Measurements from ENCODE around the gene IL22RA1. TPM values are rescaled to one million over a fixed set of nuclear protein-coding genes. Genes with fewer than 3 reads are reported as not detected.

IL22RA1 gene
- polyA plus RNA-seq, 2 donors: 10.3 to 11.7 TPM

DNA sequence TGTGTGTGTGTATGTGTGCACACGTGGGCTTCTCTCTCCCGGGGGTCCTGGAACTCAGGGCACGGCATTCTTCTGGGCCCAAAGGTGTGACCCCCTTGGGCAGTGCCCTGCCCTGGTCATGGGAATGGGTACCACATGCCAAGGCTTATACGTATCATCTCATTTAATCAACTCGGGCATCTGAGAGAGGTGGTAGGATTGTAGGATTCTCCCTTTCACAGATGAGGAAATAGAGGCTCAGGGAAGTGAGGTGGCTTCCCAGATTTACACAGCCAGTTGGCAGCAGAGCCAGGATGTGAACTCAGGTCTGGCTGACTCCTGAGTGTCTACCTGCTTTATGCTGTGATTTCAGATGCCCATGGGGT lies 46.2 kb downstream of the IL22RA1 start:
- Histone ChIP-seq H3K9me3 (ENCODE audit: control insufficient read depth in 2 of 2, insufficient read depth in 1 of 2, low read depth in 1 of 2, low read length in 1 of 2) (no peaks in the 10 kb centered on the region), H3K27me3 (ENCODE audit: control insufficient read depth in 1 of 2, insufficient read depth in 2 of 2, low read length in 2 of 2) (no peaks in the 10 kb centered on the region), H3K36me3 (ENCODE audit: control insufficient read depth in 2 of 2, insufficient read depth in 2 of 2, low read length in 1 of 2) (no peaks in the 10 kb centered on the region), H3K27ac (ENCODE audit: low read depth in 2 of 2, low read length in 1 of 2) (no peak overlapping the region), H3K4me3 (ENCODE audit: low read depth in 1 of 2, low read length in 2 of 2) (no peak overlapping the region), H3K4me1 (ENCODE audit: control insufficient read depth in 2 of 2, insufficient read depth in 2 of 2, low read length in 1 of 2) (no peaks in the 10 kb centered on the region)
- 90 to 91% methylated on average over 5 of the region's 5 CpGs for WGBS, 2 donors

DNA sequence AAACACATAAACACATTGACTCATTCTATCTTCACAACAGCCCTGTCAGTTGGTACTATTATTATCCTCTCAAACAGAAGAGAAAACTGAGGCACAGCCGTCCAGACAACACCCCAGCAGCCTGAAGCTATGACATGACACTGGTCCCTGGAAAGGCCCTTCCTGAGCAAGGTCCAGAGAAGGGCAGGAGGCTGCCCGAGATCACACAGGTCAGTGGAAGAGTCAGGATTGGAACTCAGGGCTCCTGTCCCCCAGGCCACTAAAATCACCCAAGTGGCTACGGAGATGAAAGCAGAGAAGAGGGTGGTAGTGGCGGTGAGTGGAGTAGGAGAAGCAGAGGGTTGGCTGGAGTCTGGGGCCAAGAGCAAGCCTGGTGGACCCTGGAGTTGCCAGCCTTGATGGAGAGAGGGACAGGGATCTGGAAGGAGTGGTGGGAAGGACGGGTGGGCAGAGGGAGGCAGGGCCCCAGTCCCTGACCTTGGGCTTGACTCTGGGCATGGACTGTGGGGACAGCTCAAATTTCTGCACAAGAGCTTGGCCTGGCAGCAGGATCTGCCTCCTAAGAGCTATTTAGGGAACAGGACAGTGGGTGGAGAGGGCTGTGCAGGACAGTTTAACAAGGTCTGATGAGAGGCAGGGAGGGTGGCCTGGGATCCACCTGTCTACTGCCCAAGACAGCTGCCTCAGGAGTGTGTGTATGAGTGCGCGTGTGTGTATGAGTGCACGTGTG lies 46.8 kb downstream of the IL22RA1 start:
- WGBS, 2 donors: 86% methylated on average over 8 of the region's 8 CpGs
- no peaks in the 10 kb centered on the region for H3K4me1 ChIP-seq (ENCODE audit: control insufficient read depth in 2 of 2, insufficient read depth in 2 of 2, low read length in 1 of 2)
- H3K9me3 ChIP-seq (ENCODE audit: control insufficient read depth in 2 of 2, insufficient read depth in 1 of 2, low read depth in 1 of 2, low read length in 1 of 2): no peaks in the 10 kb centered on the region
- no peak overlapping the region for H3K4me3 ChIP-seq (ENCODE audit: low read depth in 1 of 2, low read length in 2 of 2)
- no peak overlapping the region for H3K27ac ChIP-seq (ENCODE audit: low read depth in 2 of 2, low read length in 1 of 2)
- no peaks in the 10 kb centered on the region for H3K36me3 ChIP-seq (ENCODE audit: control insufficient read depth in 2 of 2, insufficient read depth in 2 of 2, low read length in 1 of 2)
- H3K27me3 ChIP-seq (ENCODE audit: control insufficient read depth in 1 of 2, insufficient read depth in 2 of 2, low read length in 2 of 2): no peaks in the 10 kb centered on the region

DNA sequence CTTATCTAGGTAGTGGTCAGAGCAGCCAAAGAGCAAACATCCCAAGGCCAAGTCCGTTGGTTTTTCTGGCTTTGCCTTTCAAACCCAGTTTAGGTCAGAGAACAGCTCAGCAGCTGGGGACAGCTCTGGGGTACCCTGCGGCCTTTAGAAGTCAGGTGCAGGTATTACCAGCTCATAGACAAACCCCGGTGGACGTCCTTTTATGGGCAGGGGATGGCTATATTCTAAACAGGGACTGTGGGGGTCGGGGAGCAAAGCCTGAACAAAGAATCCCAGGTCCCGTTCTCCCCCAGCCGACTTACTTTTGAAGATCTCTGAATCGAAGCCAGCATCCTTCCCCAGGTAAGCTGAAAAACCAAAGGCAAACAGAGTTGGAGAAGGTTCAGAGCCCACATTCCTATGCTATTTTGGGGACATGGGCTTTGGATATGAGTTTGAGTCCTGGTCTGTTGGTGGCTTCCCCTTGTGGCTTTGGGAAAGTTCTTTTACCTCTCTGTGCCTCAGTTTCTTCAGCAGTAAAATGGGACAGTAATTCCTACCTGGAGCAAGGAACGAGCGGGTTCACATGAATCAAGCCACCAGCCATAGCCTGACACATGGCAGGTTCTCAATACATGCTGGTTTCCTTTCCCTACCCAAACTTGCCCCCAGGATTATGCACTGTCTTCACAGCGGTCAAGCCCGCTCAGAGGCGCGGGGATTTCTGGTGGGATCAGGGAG lies 47.6 kb downstream of the IL22RA1 start:
- Histone ChIP-seq H3K36me3 (ENCODE audit: control insufficient read depth in 2 of 2, insufficient read depth in 2 of 2, low read length in 1 of 2) (no peaks in the 10 kb centered on the region), H3K27ac (ENCODE audit: low read depth in 2 of 2, low read length in 1 of 2) (no peak overlapping the region), H3K4me3 (ENCODE audit: low read depth in 1 of 2, low read length in 2 of 2) (no peak overlapping the region), H3K4me1 (ENCODE audit: control insufficient read depth in 2 of 2, insufficient read depth in 2 of 2, low read length in 1 of 2) (peaks cover 0 to 1% of the 10 kb centered on the region in 2 donors), H3K9me3 (ENCODE audit: control insufficient read depth in 2 of 2, insufficient read depth in 1 of 2, low read depth in 1 of 2, low read length in 1 of 2) (no peaks in the 10 kb centered on the region), H3K27me3 (ENCODE audit: control insufficient read depth in 1 of 2, insufficient read depth in 2 of 2, low read length in 2 of 2) (no peaks in the 10 kb centered on the region)
- WGBS, 2 donors: 76 to 80% methylated on average over 14 of the region's 14 CpGs

GRCh38 chr1:24094554-24094953 lies 48.4 kb downstream of the IL22RA1 start:
- Histone ChIP-seq H3K36me3 (ENCODE audit: control insufficient read depth in 2 of 2, insufficient read depth in 2 of 2, low read length in 1 of 2) (no peaks in the 10 kb centered on the region), H3K27me3 (ENCODE audit: control insufficient read depth in 1 of 2, insufficient read depth in 2 of 2, low read length in 2 of 2) (no peaks in the 10 kb centered on the region), H3K9me3 (ENCODE audit: control insufficient read depth in 2 of 2, insufficient read depth in 1 of 2, low read depth in 1 of 2, low read length in 1 of 2) (no peaks in the 10 kb centered on the region), H3K27ac (ENCODE audit: low read depth in 2 of 2, low read length in 1 of 2) (no peak overlapping the region), H3K4me3 (ENCODE audit: low read depth in 1 of 2, low read length in 2 of 2) (no peak overlapping the region), H3K4me1 (ENCODE audit: control insufficient read depth in 2 of 2, insufficient read depth in 2 of 2, low read length in 1 of 2) (peaks cover 0 to 3% of the 10 kb centered on the region in 2 donors)
- 82 to 89% methylated on average over 5 of the region's 5 CpGs for WGBS, 2 donors

GRCh38 chr1:24093732-24094131 lies 49.2 kb downstream of the IL22RA1 start:
- Histone ChIP-seq H3K4me3 (ENCODE audit: low read depth in 1 of 2, low read length in 2 of 2) (no peak overlapping the region), H3K27me3 (ENCODE audit: control insufficient read depth in 1 of 2, insufficient read depth in 2 of 2, low read length in 2 of 2) (no peaks in the 10 kb centered on the region), H3K36me3 (ENCODE audit: control insufficient read depth in 2 of 2, insufficient read depth in 2 of 2, low read length in 1 of 2) (no peaks in the 10 kb centered on the region), H3K9me3 (ENCODE audit: control insufficient read depth in 2 of 2, insufficient read depth in 1 of 2, low read depth in 1 of 2, low read length in 1 of 2) (no peaks in the 10 kb centered on the region), H3K4me1 (ENCODE audit: control insufficient read depth in 2 of 2, insufficient read depth in 2 of 2, low read length in 1 of 2) (peaks cover 0 to 3% of the 10 kb centered on the region in 2 donors), H3K27ac (ENCODE audit: low read depth in 2 of 2, low read length in 1 of 2) (no peak overlapping the region)
- 76 to 83% methylated on average over 9 of the region's 9 CpGs for WGBS, 2 donors

DNA sequence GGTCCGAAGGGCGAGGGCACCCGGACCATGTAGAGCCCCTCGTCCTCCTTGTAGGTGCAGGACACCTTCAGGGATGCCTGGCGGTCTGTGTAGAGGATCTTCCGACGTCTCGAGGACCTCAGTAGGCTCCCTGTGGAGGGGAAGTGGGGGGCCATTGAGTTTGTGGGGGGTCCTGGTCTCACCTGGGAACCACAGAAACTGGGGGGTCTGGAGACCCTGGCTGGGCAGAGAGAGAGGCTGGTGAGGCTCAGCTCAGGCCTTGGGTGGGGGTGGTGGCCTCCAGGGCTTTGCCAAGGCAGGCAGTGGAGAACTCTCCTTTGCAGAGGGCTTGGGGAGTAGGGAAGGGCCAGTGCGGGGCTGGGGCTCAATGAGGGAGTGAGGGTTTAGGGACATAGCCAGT lies 50.0 kb downstream of the IL22RA1 start:
- no peak overlapping the region for H3K27ac ChIP-seq (ENCODE audit: low read depth in 2 of 2, low read length in 1 of 2)
- H3K27me3 ChIP-seq (ENCODE audit: control insufficient read depth in 1 of 2, insufficient read depth in 2 of 2, low read length in 2 of 2): no peaks in the 10 kb centered on the region
- no peaks in the 10 kb centered on the region for H3K36me3 ChIP-seq (ENCODE audit: control insufficient read depth in 2 of 2, insufficient read depth in 2 of 2, low read length in 1 of 2)
- no peak overlapping the region for H3K4me3 ChIP-seq (ENCODE audit: low read depth in 1 of 2, low read length in 2 of 2)
- WGBS, 2 donors: 92 to 95% methylated on average over 9 of the region's 9 CpGs
- no peaks in the 10 kb centered on the region for H3K9me3 ChIP-seq (ENCODE audit: control insufficient read depth in 2 of 2, insufficient read depth in 1 of 2, low read depth in 1 of 2, low read length in 1 of 2)
- H3K4me1 ChIP-seq (ENCODE audit: control insufficient read depth in 2 of 2, insufficient read depth in 2 of 2, low read length in 1 of 2): peaks cover 0 to 3% of the 10 kb centered on the region in 2 donors

DNA sequence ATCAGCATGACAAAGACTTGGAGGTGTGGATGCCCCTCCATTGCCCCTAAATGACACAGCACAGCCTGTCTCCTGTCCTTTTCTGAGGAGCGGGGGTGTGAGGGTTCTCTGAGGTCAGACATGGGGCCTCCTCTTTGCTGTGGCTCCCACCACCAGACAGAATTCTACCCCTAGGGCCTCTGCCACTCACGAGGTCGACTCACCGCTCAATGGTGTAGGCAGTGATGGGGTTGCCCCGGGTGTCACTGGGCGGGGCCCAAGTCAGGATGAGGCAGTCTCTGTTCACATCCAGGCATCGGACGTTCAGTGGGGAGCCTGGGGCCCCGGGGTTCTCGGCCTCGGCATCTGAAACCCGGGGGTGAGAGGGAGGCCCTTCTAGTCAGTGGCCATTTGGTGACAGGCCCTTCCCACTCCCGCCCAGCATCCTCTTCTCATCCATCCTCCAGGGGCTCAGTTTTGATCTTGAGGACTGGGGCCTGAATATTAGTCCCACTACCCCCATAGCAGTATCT lies 50.9 kb downstream of the IL22RA1 start:
- H3K9me3 ChIP-seq (ENCODE audit: control insufficient read depth in 2 of 2, insufficient read depth in 1 of 2, low read depth in 1 of 2, low read length in 1 of 2): no peaks in the 10 kb centered on the region
- H3K36me3 ChIP-seq (ENCODE audit: control insufficient read depth in 2 of 2, insufficient read depth in 2 of 2, low read length in 1 of 2): no peaks in the 10 kb centered on the region
- 75 to 81% methylated on average over 13 of the region's 13 CpGs for WGBS, 2 donors

DNA sequence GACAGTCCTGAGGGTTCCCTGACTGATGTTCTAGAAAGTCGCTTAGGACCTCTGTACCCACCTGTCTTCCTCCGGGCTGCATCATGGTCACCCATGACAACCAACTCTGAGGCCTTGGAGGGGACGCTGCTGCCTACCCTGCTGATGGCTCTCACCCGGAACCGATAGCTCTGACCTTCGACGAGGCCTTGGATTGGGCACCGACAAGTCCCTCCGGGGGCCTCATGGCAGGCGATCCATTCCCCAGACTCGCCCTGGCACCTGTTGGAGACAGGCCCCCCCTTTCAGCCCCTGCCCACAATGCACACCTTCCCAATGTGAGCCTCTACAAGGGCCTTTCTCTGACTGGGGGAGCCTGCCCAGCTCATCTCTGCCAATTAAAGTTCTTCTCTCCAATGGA lies 52.2 kb downstream of the IL22RA1 start:
- no peaks in the 10 kb centered on the region for H3K9me3 ChIP-seq (ENCODE audit: control insufficient read depth in 2 of 2, insufficient read depth in 1 of 2, low read depth in 1 of 2, low read length in 1 of 2)
- no peak overlapping the region for H3K4me3 ChIP-seq (ENCODE audit: low read depth in 1 of 2, low read length in 2 of 2)
- H3K4me1 ChIP-seq (ENCODE audit: control insufficient read depth in 2 of 2, insufficient read depth in 2 of 2, low read length in 1 of 2): peaks cover 0 to 3% of the 10 kb centered on the region in 2 donors
- WGBS, 2 donors: 94 to 95% methylated on average over 11 of the region's 11 CpGs
- H3K36me3 ChIP-seq (ENCODE audit: control insufficient read depth in 2 of 2, insufficient read depth in 2 of 2, low read length in 1 of 2): no peaks in the 10 kb centered on the region
- H3K27me3 ChIP-seq (ENCODE audit: control insufficient read depth in 1 of 2, insufficient read depth in 2 of 2, low read length in 2 of 2): no peaks in the 10 kb centered on the region
- H3K27ac ChIP-seq (ENCODE audit: low read depth in 2 of 2, low read length in 1 of 2): no peak overlapping the region

More for the DNA sequence above, 50.9 kb downstream of the IL22RA1 start:
- H3K27ac ChIP-seq (ENCODE audit: low read depth in 2 of 2, low read length in 1 of 2): no peak overlapping the region
- H3K27me3 ChIP-seq (ENCODE audit: control insufficient read depth in 1 of 2, insufficient read depth in 2 of 2, low read length in 2 of 2): no peaks in the 10 kb centered on the region
- H3K4me1 ChIP-seq (ENCODE audit: control insufficient read depth in 2 of 2, insufficient read depth in 2 of 2, low read length in 1 of 2): peaks cover 0 to 3% of the 10 kb centered on the region in 2 donors
- H3K4me3 ChIP-seq (ENCODE audit: low read depth in 1 of 2, low read length in 2 of 2): no peak overlapping the region

GRCh38 chr1:24089743-24090555 lies 53.0 kb downstream of the IL22RA1 start:
- Histone ChIP-seq H3K4me1 (ENCODE audit: control insufficient read depth in 2 of 2, insufficient read depth in 2 of 2, low read length in 1 of 2) (peaks cover 0 to 3% of the 10 kb centered on the region in 2 donors), H3K36me3 (ENCODE audit: control insufficient read depth in 2 of 2, insufficient read depth in 2 of 2, low read length in 1 of 2) (no peaks in the 10 kb centered on the region), H3K9me3 (ENCODE audit: control insufficient read depth in 2 of 2, insufficient read depth in 1 of 2, low read depth in 1 of 2, low read length in 1 of 2) (no peaks in the 10 kb centered on the region), H3K4me3 (ENCODE audit: low read depth in 1 of 2, low read length in 2 of 2) (no peak overlapping the region), H3K27me3 (ENCODE audit: control insufficient read depth in 1 of 2, insufficient read depth in 2 of 2, low read length in 2 of 2) (no peaks in the 10 kb centered on the region), H3K27ac (ENCODE audit: low read depth in 2 of 2, low read length in 1 of 2) (no peak overlapping the region)
- WGBS, 2 donors: 56 to 61% methylated on average over 14 of the region's 14 CpGs
